Lower leg skin (tissue), 3 donors: Measurements from ENCODE around the gene LGR5.
"Not testable (repeated sequence)": the region's sequence is repeated elsewhere in the genome, so short reads cannot be mapped to it uniquely, and the experiment has no call there.

Source experiments
- CTCF ChIP-seq, 3 donors: fragments of 450-650 bp; IDR thresholded peaks; one replicate each; pipeline ENCODE4 v1.5.1; 2016; ENCODE audit warnings: antibody characterized with exemption in 3 of 3, mild to moderate bottlenecking in 3 of 3, moderate library complexity in 2 of 3
- POLR2A ChIP-seq, 2 donors: fragments of 450-650 bp; IDR thresholded peaks; one replicate each; pipeline ENCODE4 v1.6.1; 2016 to 2017; ENCODE audit warnings: antibody characterized with exemption in 2 of 2, mild to moderate bottlenecking in 1 of 2, moderate library complexity in 1 of 2

- TF ChIP-seq CTCF, POLR2A (IDR thresholded peaks at IDR 0.05): not testable (repeated sequence)
Observed at GRCh38 chr12:71490844-71491243, 51.2 kb downstream of the LGR5 start.
